ENCODE data around the gene PSAP. TPM values are rescaled to one million over a fixed set of nuclear protein-coding genes. Genes with fewer than 3 reads are reported as not detected.
"Not testable (repeated sequence)": the region's sequence is repeated elsewhere in the genome, so short reads cannot be mapped to it uniquely, and the experiment has no call there.

PSAP gene
- total RNA-seq: 100 to 1,000 TPM; 425 to 693 (median 495) TPM

GRCh38 chr10:71850743-71851464 is at the start of gene PSAP:
PSAP (minus strand) TSS chr10:71851251; CDS start chr10:71851221, 30 bp downstream.
- intact Hi-C loops (cut with DNase I; ENCODE audit: low total_unique reads): no loop called here
- TF ChIP-seq, protein P1, sequence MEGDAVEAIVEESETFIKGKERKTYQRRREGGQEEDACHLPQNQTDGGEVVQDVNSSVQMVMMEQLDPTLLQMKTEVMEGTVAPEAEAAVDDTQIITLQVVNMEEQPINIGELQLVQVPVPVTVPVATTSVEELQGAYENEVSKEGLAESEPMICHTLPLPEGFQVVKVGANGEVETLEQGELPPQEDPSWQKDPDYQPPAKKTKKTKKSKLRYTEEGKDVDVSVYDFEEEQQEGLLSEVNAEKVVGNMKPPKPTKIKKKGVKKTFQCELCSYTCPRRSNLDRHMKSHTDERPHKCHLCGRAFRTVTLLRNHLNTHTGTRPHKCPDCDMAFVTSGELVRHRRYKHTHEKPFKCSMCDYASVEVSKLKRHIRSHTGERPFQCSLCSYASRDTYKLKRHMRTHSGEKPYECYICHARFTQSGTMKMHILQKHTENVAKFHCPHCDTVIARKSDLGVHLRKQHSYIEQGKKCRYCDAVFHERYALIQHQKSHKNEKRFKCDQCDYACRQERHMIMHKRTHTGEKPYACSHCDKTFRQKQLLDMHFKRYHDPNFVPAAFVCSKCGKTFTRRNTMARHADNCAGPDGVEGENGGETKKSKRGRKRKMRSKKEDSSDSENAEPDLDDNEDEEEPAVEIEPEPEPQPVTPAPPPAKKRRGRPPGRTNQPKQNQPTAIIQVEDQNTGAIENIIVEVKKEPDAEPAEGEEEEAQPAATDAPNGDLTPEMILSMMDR (IDR thresholded peaks at IDR 0.05): no peak
- peak in 1 of 2 donors; percentile 98 for TF ChIP-seq POLR2A (IDR thresholded peaks at IDR 0.05)
- peak; percentile 98 to 100 for DNase-seq (ENCODE audit: low spot score in 2 of 2)
- 0% methylated on average over 38 to 49 of the region's 49 CpGs for WGBS, 2 donors
- peak within 1 kb of the TSS; percentile 99 for H3K4me3 ChIP-seq (ENCODE audit: low read depth, poor library complexity, severe bottlenecking)

GRCh38 chr10:71900441-71901180 is 49.6 kb upstream of the PSAP start:
- WGBS, 2 donors: 92 to 96% methylated on average over 14 of the region's 14 CpGs
- DNase-seq (ENCODE audit: low spot score in 2 of 2): no peak
- intact Hi-C loops (cut with DNase I; ENCODE audit: low total_unique reads): loop anchor here (10.0 kb wide), 1 partner anchor 154 kb away; no protein-coding TSS in a partner anchor
- TF ChIP-seq, protein P1 (IDR thresholded peaks at IDR 0.05): no peak
- no peak overlapping the region for H3K4me3 ChIP-seq (ENCODE audit: low read depth, poor library complexity, severe bottlenecking)

DNA sequence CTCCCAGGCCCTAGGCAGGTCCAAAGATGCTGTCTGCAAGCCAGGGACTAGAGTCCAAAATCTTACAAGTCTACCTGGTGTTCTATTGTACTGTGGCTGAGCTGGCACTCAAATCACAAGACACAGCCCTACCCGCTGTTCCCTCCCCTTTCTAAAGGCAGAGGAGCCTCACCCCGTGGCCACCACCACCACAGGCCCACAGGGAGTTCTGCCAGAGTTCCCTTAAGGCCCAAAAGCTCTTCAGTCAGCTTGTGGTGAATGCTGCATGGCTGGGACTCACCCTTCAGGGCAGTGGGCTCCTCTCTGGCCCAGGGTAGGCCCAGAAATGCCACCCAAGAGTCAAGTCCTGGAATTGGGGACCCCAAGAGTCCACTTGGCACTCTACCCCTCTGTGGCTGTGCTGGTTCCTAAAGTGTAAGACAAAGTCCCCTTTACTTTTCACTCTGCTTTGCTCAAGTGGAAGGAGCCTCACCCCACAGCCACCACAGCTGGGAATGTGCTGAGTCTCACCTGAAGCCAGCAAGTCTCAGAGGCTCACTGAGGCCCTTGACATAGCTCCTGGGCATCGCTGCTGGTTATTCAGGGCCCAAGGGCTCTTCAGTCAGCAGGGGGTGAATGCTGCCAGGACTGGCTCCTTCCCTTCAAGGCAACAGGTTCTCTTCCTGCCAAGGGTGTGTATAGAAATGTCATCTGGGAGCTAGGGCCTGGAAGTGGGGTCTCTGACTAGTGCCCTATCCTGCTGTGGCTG is 48.8 kb upstream of the PSAP start:
- no peak overlapping the region for H3K4me3 ChIP-seq (ENCODE audit: low read depth, poor library complexity, severe bottlenecking)
- TF ChIP-seq POLR2A (IDR thresholded peaks at IDR 0.05): no peak
- TF ChIP-seq, protein P1 (IDR thresholded peaks at IDR 0.05): no peak
- WGBS, 2 donors: 42 to 71% methylated on average over 2 of the region's 3 CpGs
- intact Hi-C loops (cut with DNase I; ENCODE audit: low total_unique reads): loop anchor here (10.0 kb wide), 2 partner anchors 55 to 155 kb away; no protein-coding TSS in a partner anchor
- DNase-seq (ENCODE audit: low spot score in 2 of 2): no peak

- intact Hi-C loops (cut with DNase I; ENCODE audit: low total_unique reads): loop anchor here (10.0 kb wide), 1 partner anchor 54 kb away; no protein-coding TSS in a partner anchor
- WGBS, 2 donors: 93 to 96% methylated on average over 5 of the region's 5 CpGs
- not testable (repeated sequence) for DNase-seq (ENCODE audit: low spot score in 2 of 2); H3K4me3 ChIP-seq (ENCODE audit: low read depth, poor library complexity, severe bottlenecking)
Measured at GRCh38 chr10:71898346-71898745, 47.3 kb upstream of the PSAP start.

DNA sequence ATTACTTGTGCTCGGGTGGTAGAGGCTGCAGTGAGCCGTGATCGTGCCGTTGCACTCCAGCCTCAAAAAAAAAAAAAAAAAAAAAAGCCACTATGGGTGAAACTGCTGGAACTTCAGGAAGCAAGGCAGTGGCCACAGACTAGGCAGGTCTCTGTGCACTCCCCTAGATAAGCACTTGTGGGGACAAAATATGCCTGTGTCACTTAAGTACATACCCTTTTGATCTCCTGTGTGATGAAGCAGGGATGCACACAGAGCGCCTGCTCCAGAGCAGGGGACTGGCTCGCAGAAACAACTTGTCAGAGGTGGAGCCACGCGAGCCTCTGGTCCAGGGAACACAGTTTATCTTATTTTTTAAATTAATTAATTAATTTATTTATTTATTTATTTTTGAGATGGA is 42.9 kb upstream of the PSAP start:
- no peak for TF ChIP-seq POLR2A (IDR thresholded peaks at IDR 0.05)
- TF ChIP-seq, protein P1 (IDR thresholded peaks at IDR 0.05): no peak
- 76 to 83% methylated on average over 8 of the region's 8 CpGs for WGBS, 2 donors
- H3K4me3 ChIP-seq (ENCODE audit: low read depth, poor library complexity, severe bottlenecking): no peak overlapping the region
- no peak for DNase-seq (ENCODE audit: low spot score in 2 of 2)
- intact Hi-C loops (cut with DNase I; ENCODE audit: low total_unique reads): loop anchor here (10.0 kb wide), 1 partner anchor 49 kb away; no protein-coding TSS in a partner anchor
